HCT116 (cell line): ENCODE measurements around the gene ARHGAP29. TPM values are rescaled to one million over a fixed set of nuclear protein-coding genes. Genes with fewer than 3 reads are reported as not detected.
A peak's percentile ranks its signal among the peaks of the same experiment; 100 is the strongest.

Experiments
- ATAC-seq: fragments of 200-7000 bp; cut with Tn5 transposase; 2 replicates; pipeline ENCODE4 v1.9.1; 2020; ENCODE audit warnings: mild to moderate bottlenecking, moderate library complexity
- BruUV-seq: library from RNA; stranded (reverse); fragments of 400-500 nt; replicated peaks from 2 replicates; lab custom pipeline; 2021; lab: Mats Ljungman, UMichigan
- CTCF ChIA-PET: fragments of 300-600 bp; sonication (Branson Sonifier 250); formaldehyde crosslinking; loops from one replicate; lab custom pipeline; 2021; ENCODE audit warnings: antibody characterized with exemption; lab: Charles Lee
- POLR2A ChIA-PET: fragments of 300-600, 350-600 bp; sonication (Branson Sonifier 250); formaldehyde crosslinking; loops from one replicate; lab custom pipeline; 2021; ENCODE audit warnings: antibody characterized with exemption; lab: Charles Lee
- RAD21 ChIA-PET, 2 experiments: fragments of 300-600 bp; sonication (Branson Sonifier 250); formaldehyde crosslinking; loops; one replicate each; lab custom pipeline; 2023; ENCODE audit warnings: low total read pairs in 2 of 2; ENCODE audit not compliant: uncharacterized antibody in 2 of 2, unreplicated experiment in 2 of 2, low non-redundant PET in 1 of 2; lab: Charles Lee
- DNase-seq: peaks from one replicate; pipeline ENCODE4 v3.0.0-alpha.2; 2010; ENCODE audit warnings: low read depth, low spot score
- H2AFZ ChIP-seq: fragments of 200-600 bp; shearing (Covaris generic), sonication (generic); 2 replicates; pipeline ENCODE4 v1.6.1; 2017; ENCODE audit warnings: low read depth, mixed run types, mixed read lengths, antibody characterized with exemption, low read length; ENCODE audit not compliant: poor library complexity, severe bottlenecking
- H3K27ac ChIP-seq: 2 replicates; pipeline ENCODE4 v1.5.1; 2012; ENCODE audit warnings: low read depth, low read length
- H3K27me3 ChIP-seq: fragments of 200-600 bp; sonication (generic); 2 replicates; pipeline ENCODE4 v1.6.1; 2016; ENCODE audit warnings: mixed run types, low read length, mixed read lengths; ENCODE audit not compliant: insufficient read depth
- H3K36me3 ChIP-seq, 2 experiments: fragments of 200-500 bp in 1 of 2; fragments of 200-600 bp in 1 of 2; sonication (Bioruptor generic) in 1 of 2; sonication (generic) in 1 of 2; 2 replicates each; pipeline versions ENCODE4 v1.5.1 to v1.6.1; 2014 to 2016; ENCODE audit warnings: low read length in 2 of 2, inconsistent platforms in 1 of 2, mixed read lengths in 1 of 2, mixed run types in 1 of 2; ENCODE audit not compliant: insufficient read depth in 2 of 2, control insufficient read depth in 1 of 2
- H3K4me1 ChIP-seq, 2 experiments: fragments of 200-600 bp in 1 of 2; sonication (generic) in 1 of 2; 2 replicates each; pipeline versions ENCODE4 v1.5.1 to v1.6.1; 2012 to 2017; ENCODE audit warnings: low read length in 2 of 2, inconsistent platforms in 1 of 2, mild to moderate bottlenecking in 1 of 2, mixed read lengths in 1 of 2, mixed run types in 1 of 2, moderate library complexity in 1 of 2; ENCODE audit not compliant: insufficient read depth in 2 of 2, control insufficient read depth in 1 of 2
- H3K4me2 ChIP-seq: fragments of 200-600 bp; sonication (generic); 2 replicates; pipeline ENCODE4 v1.6.1; 2017; ENCODE audit warnings: mixed run types, low read length, mixed read lengths
- H3K4me3 ChIP-seq, 2 experiments: fragments of 200-600 bp in 1 of 2; sonication (generic) in 1 of 2; replicated peaks in 1 of 2; 2 replicates each; pipeline ENCODE4 v1.5.1; 2011 to 2016; ENCODE audit warnings: low read length in 2 of 2, control low read depth in 1 of 2, low read depth in 1 of 2, mild to moderate bottlenecking in 1 of 2, mixed read lengths in 1 of 2, mixed run types in 1 of 2
- H3K79me2 ChIP-seq: fragments of 200-600 bp; sonication (generic); 2 replicates; pipeline ENCODE4 v1.6.1; 2017; ENCODE audit warnings: mild to moderate bottlenecking, mixed run types, low read length, moderate library complexity, mixed read lengths; ENCODE audit not compliant: insufficient read depth
- H3K9ac ChIP-seq: fragments of 200-600 bp; sonication (generic); 2 replicates; pipeline ENCODE4 v1.6.1; 2016; ENCODE audit warnings: low read length, mixed read lengths
- H3K9me2 ChIP-seq: fragments of 200-600 bp; sonication (generic), shearing (Covaris generic); 2 replicates; pipeline ENCODE4 v1.6.1; 2017; ENCODE audit warnings: mixed run types, mild to moderate bottlenecking, moderate library complexity; ENCODE audit not compliant: insufficient read depth
- H3K9me3 ChIP-seq, 2 experiments: fragments of 200-500 bp in 1 of 2; fragments of 200-600 bp in 1 of 2; sonication (Bioruptor generic) in 1 of 2; sonication (generic) in 1 of 2; 2 replicates each; pipeline ENCODE4 v1.6.1; 2014 to 2017; ENCODE audit warnings: low read length in 2 of 2, mixed read lengths in 2 of 2, inconsistent platforms in 1 of 2, low read depth in 1 of 2, mild to moderate bottlenecking in 1 of 2, mixed run types in 1 of 2, moderate library complexity in 1 of 2; ENCODE audit not compliant: control insufficient read depth in 1 of 2, insufficient read depth in 1 of 2
- H4K20me1 ChIP-seq: fragments of 200-600 bp; sonication (generic), shearing (Covaris generic); 2 replicates; pipeline ENCODE4 v1.6.1; 2017; ENCODE audit warnings: mixed run types, mild to moderate bottlenecking, moderate library complexity; ENCODE audit not compliant: insufficient read depth
- ATF3 ChIP-seq: IDR thresholded peaks from 2 replicates; pipeline ENCODE4 v1.6.1; 2012
- EGR1 ChIP-seq: IDR thresholded peaks from 2 replicates; pipeline ENCODE4 v1.6.1; 2012; ENCODE audit warnings: low read depth
- ELF1 ChIP-seq: IDR thresholded peaks from 2 replicates; pipeline ENCODE4 v1.6.1; 2012; ENCODE audit warnings: low read depth, borderline replicate concordance
- EZH2 ChIP-seq: fragments of 200-600 bp; sonication (generic); IDR thresholded peaks from 2 replicates; pipeline ENCODE4 v1.6.1; 2017; ENCODE audit warnings: antibody characterized with exemption, mixed run types
- EZH2phosphoT487 ChIP-seq: fragments of 200-600 bp; IDR thresholded peaks from 2 replicates; pipeline ENCODE4 v1.6.1; 2018; ENCODE audit warnings: antibody characterized with exemption, borderline replicate concordance
- FOSL1 ChIP-seq: IDR thresholded peaks from 2 replicates; pipeline ENCODE4 v1.6.1; 2012; ENCODE audit warnings: low read depth
- JUND ChIP-seq: IDR thresholded peaks from 2 replicates; pipeline ENCODE4 v1.6.1; 2012
- MAX ChIP-seq: IDR thresholded peaks from 2 replicates; pipeline ENCODE4 v1.6.1; 2012
- POLR2A ChIP-seq: IDR thresholded peaks from 2 replicates; pipeline ENCODE4 v1.7.0; 2011; ENCODE audit warnings: borderline replicate concordance; ENCODE audit not compliant: insufficient read depth, insufficient read length; ENCODE audit errors: extremely low read depth
- REST ChIP-seq: IDR thresholded peaks from 2 replicates; pipeline ENCODE4 v1.6.1; 2012; ENCODE audit warnings: low read depth
- SP1 ChIP-seq: IDR thresholded peaks from 2 replicates; pipeline ENCODE4 v1.6.1; 2012; ENCODE audit warnings: low read depth
- TCF7L2 ChIP-seq: IDR thresholded peaks from 2 replicates; pipeline ENCODE4 v1.7.0; 2011; ENCODE audit warnings: borderline replicate concordance, inconsistent platforms; ENCODE audit not compliant: insufficient read depth, insufficient read length; ENCODE audit errors: extremely low read depth
- ZBTB33 ChIP-seq: IDR thresholded peaks from 2 replicates; pipeline ENCODE4 v1.6.1; 2011; ENCODE audit warnings: mild to moderate bottlenecking, low read length, moderate library complexity; ENCODE audit not compliant: insufficient replicate concordance; ENCODE audit errors: extremely low read depth
- ZFX ChIP-seq: fragments of 450-650 bp; IDR thresholded peaks from 2 replicates; pipeline ENCODE4 v1.6.1; 2017
- intact Hi-C: fragments of 100-400 bp; cut with micrococcal nuclease; formaldehyde crosslinking; loops from 2 replicates; pipeline ENCODE4 v1.10.0; 2022
- total RNA-seq: library from RNA; stranded (reverse); gene quantifications from one replicate; pipeline ENCODE4 v1.2.1, GENCODE V29; 2021; ENCODE audit not compliant: unreplicated experiment

The ARHGAP29 gene
- total RNA-seq, 1 experiment from 2014 or later = 128 TPM

GRCh38 chr1:94270801-94271203 lies 33.4 kb upstream of the ARHGAP29 start (continued):
- no peak for TF ChIP-seq EZH2phosphoT487
- TF ChIP-seq POLR2A = no peak
- no peak for TF ChIP-seq ZFX

- RAD21 ChIA-PET = no interaction called here
- H3K4me3 ChIP-seq = no peak overlapping the region
- CTCF ChIA-PET = interaction anchor here (1.4 kb wide), 1 partner anchor 11 kb away, joined by 3 read pairs; no protein-coding TSS in a partner anchor
- H3K79me2 ChIP-seq = no peaks in the 10 kb centered on the region
- TF ChIP-seq ELF1 = no peak
- TF ChIP-seq POLR2A = no peak
- TF ChIP-seq MAX = no peak
- no peak for TF ChIP-seq ATF3
- no peak for TF ChIP-seq JUND
- TF ChIP-seq FOSL1 = no peak
- TF ChIP-seq ZBTB33 = no peak
- TF ChIP-seq EGR1 = no peak
- no peak for TF ChIP-seq REST
- TF ChIP-seq EZH2 = no peak
- no peak for TF ChIP-seq TCF7L2
- no peak for TF ChIP-seq SP1
- no peaks in the 10 kb centered on the region for H3K9me2 ChIP-seq
- intact Hi-C loops = no loop called here
- no peak overlapping the region for H3K9ac ChIP-seq
- BruUV-seq = no TSS peak
- ATAC-seq (no peak), DNase-seq (no peak)
- no peaks in the 10 kb centered on the region for H4K20me1 ChIP-seq
- no peaks in the 10 kb centered on the region for H3K9me3 ChIP-seq
- no peaks in the 10 kb centered on the region for H3K36me3 ChIP-seq
- H3K27ac ChIP-seq = no peak overlapping the region
- H3K27me3 ChIP-seq = no peaks in the 10 kb centered on the region
- no peak overlapping the region for H2AFZ ChIP-seq
- POLR2A ChIA-PET = interaction anchor here (1.1 to 2.6 kb wide), 6 partner anchors 10 to 48 kb away, joined by 3 to 9 read pairs (median 6); no protein-coding TSS in a partner anchor
- peaks cover 22 to 71% of the 10 kb centered on the region in 2 experiments for H3K4me1 ChIP-seq
- peak overlapping the region; percentile 51 for H3K4me2 ChIP-seq
Observed at GRCh38 chr1:94269921-94270320, 32.5 kb upstream of the ARHGAP29 start.
